Right renal cortex interstitium (tissue), 3 donors: ENCODE results near the gene WFDC6. TPM values are rescaled to one million over a fixed set of nuclear protein-coding genes. Genes with fewer than 3 reads are reported as not detected.
A peak's percentile ranks its signal among the peaks of the same experiment; 100 is the strongest.
"Not testable (repeated sequence)": the region's sequence is repeated elsewhere in the genome, so short reads cannot be mapped to it uniquely, and the experiment has no call there.

Experiments used
- DNase-seq, 3 donors: peaks; one replicate each; pipeline ENCODE4 v3.0.0-alpha.2; 2013; ENCODE audit warnings: low read depth in 3 of 3, low spot score in 2 of 3
- polyA plus RNA-seq, 3 donors: library from polyadenylated mRNA; unstranded; fragments of 120-200 nt; gene quantifications; one replicate each; pipeline ENCODE4 v1.2.1, GENCODE V29; 2013; ENCODE audit not compliant: insufficient read length in 3 of 3

The WFDC6 gene
- under 1 TPM in 1 of 3 donors, not detected in 2; 0.19 TPM for polyA plus RNA-seq

- no peak for DNase-seq
These were observed at the start of gene WFDC6 for GRCh38 chr20:45539382-45539781. TSS of gene WFDC6 (minus strand) at chr20:45539482. CDS start at chr20:45539407, 75 bp downstream.

- no peak for DNase-seq
These were observed 49.5 kb upstream of the WFDC6 start for GRCh38 chr20:45588800-45589199.

GRCh38 chr20:45585986-45586385 lies 46.7 kb upstream of the WFDC6 start:
- not testable (repeated sequence) for DNase-seq

GRCh38 chr20:45584294-45584693 lies 45.0 kb upstream of the WFDC6 start:
- DNase-seq: not testable (repeated sequence)

GRCh38 chr20:45583502-45583901 lies 44.2 kb upstream of the WFDC6 start:
- DNase-seq: no peak

GRCh38 chr20:45581702-45582101 lies 42.4 kb upstream of the WFDC6 start:
- DNase-seq: no peak

- DNase-seq: no peak
These were observed 39.9 kb upstream of the WFDC6 start, which contains the start of gene WFDC8 for GRCh38 chr20:45579184-45579583. TSS of gene WFDC8 (minus strand) at chr20:45579284. CDS start at chr20:45579247, 37 bp downstream.

- DNase-seq: no peak
These were observed 38.9 kb upstream of the WFDC6 start for GRCh38 chr20:45578231-45578630.

- DNase-seq: peak in 1 of 3 donors; percentile 10
These were observed 37.7 kb upstream of the WFDC6 start for GRCh38 chr20:45576995-45577394.

GRCh38 chr20:45575931-45576330 lies 36.6 kb upstream of the WFDC6 start:
- no peak for DNase-seq

GRCh38 chr20:45569650-45570049 lies 30.4 kb upstream of the WFDC6 start:
- not testable (repeated sequence) for DNase-seq

GRCh38 chr20:45564760-45565276 lies 25.5 kb upstream of the WFDC6 start:
- no peak for DNase-seq

- DNase-seq: no peak
These were observed 15.9 kb upstream of the WFDC6 start for GRCh38 chr20:45555198-45555597.

GRCh38 chr20:45552456-45552855 lies 13.2 kb upstream of the WFDC6 start:
- DNase-seq: no peak

- no peak for DNase-seq
These were observed 11.5 kb upstream of the WFDC6 start for GRCh38 chr20:45550765-45551164.

- no peak for DNase-seq
These were observed 9.1 kb upstream of the WFDC6 start for GRCh38 chr20:45548410-45548809.

- no peak for DNase-seq
These were observed 8.0 kb upstream of the WFDC6 start, which contains the start of gene EPPIN for GRCh38 chr20:45547206-45547770. TSS of gene EPPIN (minus strand) at chr20:45547401. CDS start at chr20:45547357, 44 bp downstream.

- DNase-seq: no peak
These were observed 6.6 kb upstream of the WFDC6 start for GRCh38 chr20:45545754-45546453.

- DNase-seq: no peak
These were observed 6.1 kb upstream of the WFDC6 start for GRCh38 chr20:45545351-45545750.

- no peak for DNase-seq
These were observed 978 bp downstream of the WFDC6 start for GRCh38 chr20:45538209-45538799.

GRCh38 chr20:45527294-45527693 lies 12.0 kb downstream of the WFDC6 start:
- no peak for DNase-seq

GRCh38 chr20:45523821-45524220 lies 15.5 kb downstream of the WFDC6 start:
- DNase-seq: no peak
